ENCODE measurements around the gene MSANTD7.

GRCh38 chr10:14879124-14879927, 41.2 kb downstream of the MSANTD7 start:
- TF ChIP-seq, protein P1, sequence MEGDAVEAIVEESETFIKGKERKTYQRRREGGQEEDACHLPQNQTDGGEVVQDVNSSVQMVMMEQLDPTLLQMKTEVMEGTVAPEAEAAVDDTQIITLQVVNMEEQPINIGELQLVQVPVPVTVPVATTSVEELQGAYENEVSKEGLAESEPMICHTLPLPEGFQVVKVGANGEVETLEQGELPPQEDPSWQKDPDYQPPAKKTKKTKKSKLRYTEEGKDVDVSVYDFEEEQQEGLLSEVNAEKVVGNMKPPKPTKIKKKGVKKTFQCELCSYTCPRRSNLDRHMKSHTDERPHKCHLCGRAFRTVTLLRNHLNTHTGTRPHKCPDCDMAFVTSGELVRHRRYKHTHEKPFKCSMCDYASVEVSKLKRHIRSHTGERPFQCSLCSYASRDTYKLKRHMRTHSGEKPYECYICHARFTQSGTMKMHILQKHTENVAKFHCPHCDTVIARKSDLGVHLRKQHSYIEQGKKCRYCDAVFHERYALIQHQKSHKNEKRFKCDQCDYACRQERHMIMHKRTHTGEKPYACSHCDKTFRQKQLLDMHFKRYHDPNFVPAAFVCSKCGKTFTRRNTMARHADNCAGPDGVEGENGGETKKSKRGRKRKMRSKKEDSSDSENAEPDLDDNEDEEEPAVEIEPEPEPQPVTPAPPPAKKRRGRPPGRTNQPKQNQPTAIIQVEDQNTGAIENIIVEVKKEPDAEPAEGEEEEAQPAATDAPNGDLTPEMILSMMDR (IDR thresholded peaks at IDR 0.05) = no peak
- TF ChIP-seq POLR2A (IDR thresholded peaks at IDR 0.05) = no peak

All from body of pancreas (tissue), 4 donors.